ENCODE data around the gene MAD1L1.

- TF ChIP-seq CTCF (conservative IDR thresholded peaks at IDR 0.05 in 1 of 2, IDR thresholded peaks at IDR 0.05 in 1 of 2; ENCODE audit: low read depth in 1 of 2, low read length in 2 of 2) (no peak), EZH2 (IDR thresholded peaks at IDR 0.05; ENCODE audit: low read length, missing control alignments) (no peak)
Measured at GRCh38 chr7:1769286-1770200, 463.2 kb downstream of the MAD1L1 start.

All from fibroblast of lung (primary cell).